WTC11 (cell line): ENCODE results near the gene PARM1. TPM values are rescaled to one million over a fixed set of nuclear protein-coding genes. Genes with fewer than 3 reads are reported as not detected.

ENCODE experiments used
- ATAC-seq: fragments of 200-7000 bp; cut with Tn5 transposase; 2 replicates; pipeline ENCODE4 v1.10.0; 2021; ENCODE audit warnings: mild to moderate bottlenecking, moderate library complexity
- CTCF ChIA-PET: fragments of 300-600 bp; sonication (Branson Sonifier 250); formaldehyde crosslinking; loops from one replicate; lab custom pipeline; 2021; ENCODE audit warnings: antibody characterized with exemption; lab: Charles Lee
- POLR2A ChIA-PET: fragments of 350-600 bp; sonication (Branson Sonifier 250); formaldehyde crosslinking; loops from one replicate; lab custom pipeline; 2021; ENCODE audit warnings: antibody characterized with exemption; lab: Charles Lee
- DNase-seq: peaks from one replicate; pipeline ENCODE4 v3.0.0; 2021; ENCODE audit warnings: low spot score
- H3K27ac Mint-ChIP-seq: 2 replicates; pipeline ENCODE4 v1.8.0; 2021; ENCODE audit warnings: mixed read lengths
- H3K27me3 Mint-ChIP-seq: 2 replicates; pipeline ENCODE4 v1.8.0; 2021; ENCODE audit warnings: low read depth, mild to moderate bottlenecking, moderate library complexity, mixed read lengths
- H3K36me3 Mint-ChIP-seq: 2 replicates; pipeline ENCODE4 v1.8.0; 2021; ENCODE audit warnings: mixed read lengths
- H3K4me1 Mint-ChIP-seq: 2 replicates; pipeline ENCODE4 v1.8.0; 2022; ENCODE audit warnings: mixed read lengths
- H3K4me3 Mint-ChIP-seq: 2 replicates; pipeline ENCODE4 v1.8.0; 2021; ENCODE audit warnings: mild to moderate bottlenecking, moderate library complexity, mixed read lengths
- H3K9me3 Mint-ChIP-seq: 2 replicates; pipeline ENCODE4 v1.8.0; 2021; ENCODE audit warnings: mixed read lengths
- ATF3 ChIP-seq: sonication (generic); formaldehyde crosslinking; conservative IDR thresholded peaks from 2 replicates; pipeline ENCODE4 v1.8.1; 2022; ENCODE audit warnings: mild to moderate bottlenecking, missing genetic modification reagents
- CBFB ChIP-seq: sonication (generic); formaldehyde crosslinking; IDR thresholded peaks from 2 replicates; pipeline ENCODE4 v1.8.1; 2022; ENCODE audit warnings: mild to moderate bottlenecking, low read depth, missing genetic modification reagents
- EMX1 ChIP-seq: fragments of 250-450 bp; sonication (Bioruptor Pico); IDR thresholded peaks from 2 replicates; pipeline ENCODE4 v1.8.0; 2021; ENCODE audit warnings: mild to moderate bottlenecking
- GABPB1 ChIP-seq: sonication (generic); formaldehyde crosslinking; IDR thresholded peaks from 2 replicates; pipeline ENCODE4 v1.8.1; 2023; ENCODE audit warnings: mild to moderate bottlenecking, missing genetic modification reagents
- GTF2I ChIP-seq: fragments of 250-450 bp; sonication (Bioruptor Pico); conservative IDR thresholded peaks from 2 replicates; pipeline ENCODE4 v1.4.0; 2021; ENCODE audit warnings: mild to moderate bottlenecking
- IRF2 ChIP-seq: sonication (generic); formaldehyde crosslinking; IDR thresholded peaks from 2 replicates; pipeline ENCODE4 v1.8.0; 2022; ENCODE audit warnings: low read depth, missing genetic modification reagents, borderline replicate concordance
- JAZF1 ChIP-seq: fragments of 250-450 bp; sonication (Bioruptor Pico); IDR thresholded peaks from 2 replicates; pipeline ENCODE4 v1.9.0; 2021; ENCODE audit warnings: moderate library complexity, mild to moderate bottlenecking, inconsistent platforms
- NFE2L1 ChIP-seq: sonication (generic); formaldehyde crosslinking; IDR thresholded peaks from 2 replicates; pipeline ENCODE4 v1.8.1; 2023; ENCODE audit warnings: missing genetic modification reagents
- NR2C2 ChIP-seq: sonication (generic); formaldehyde crosslinking; IDR thresholded peaks from 2 replicates; pipeline ENCODE4 v1.8.0; 2022; ENCODE audit warnings: mild to moderate bottlenecking, missing genetic modification reagents
- NR3C1 ChIP-seq: sonication (generic); formaldehyde crosslinking; conservative IDR thresholded peaks from 2 replicates; pipeline ENCODE4 v1.8.1; 2023; ENCODE audit warnings: low read depth, mild to moderate bottlenecking, missing genetic modification reagents
- PRRX2 ChIP-seq: fragments of 250-450 bp; sonication (Bioruptor Pico); IDR thresholded peaks from 2 replicates; pipeline ENCODE4 v1.8.0; 2021; ENCODE audit warnings: mild to moderate bottlenecking
- RELA ChIP-seq: sonication (generic); formaldehyde crosslinking; IDR thresholded peaks from 2 replicates; pipeline ENCODE4 v1.8.1; 2022; ENCODE audit warnings: missing genetic modification reagents, mild to moderate bottlenecking, borderline replicate concordance
- SMAD3 ChIP-seq: sonication (generic); formaldehyde crosslinking; IDR thresholded peaks from 2 replicates; pipeline ENCODE4 v1.8.0; 2022; ENCODE audit warnings: missing genetic modification reagents, mild to moderate bottlenecking, borderline replicate concordance
- TEAD1 ChIP-seq: sonication (generic); formaldehyde crosslinking; IDR thresholded peaks from 2 replicates; pipeline ENCODE4 v1.8.0; 2022; ENCODE audit warnings: mild to moderate bottlenecking, missing genetic modification reagents
- ZBTB21 ChIP-seq: sonication (generic); formaldehyde crosslinking; IDR thresholded peaks from 2 replicates; pipeline ENCODE4 v1.8.1; 2023; ENCODE audit warnings: mild to moderate bottlenecking, missing genetic modification reagents, borderline replicate concordance
- ZNF232 ChIP-seq: sonication (generic); formaldehyde crosslinking; IDR thresholded peaks from 2 replicates; pipeline ENCODE4 v1.8.0; 2022; ENCODE audit warnings: mild to moderate bottlenecking, missing genetic modification reagents
- ZNF263 ChIP-seq: sonication (generic); formaldehyde crosslinking; IDR thresholded peaks from 2 replicates; pipeline ENCODE4 v1.8.1; 2022; ENCODE audit warnings: low read depth, mild to moderate bottlenecking, moderate library complexity, missing genetic modification reagents
- total RNA-seq: library from RNA; stranded (reverse); gene quantifications from 3 replicates; pipeline ENCODE4 v1.2.3, GENCODE V29; 2021
- TF ChIP-seq, protein P1 (sequence below): sonication (generic); formaldehyde crosslinking; IDR thresholded peaks from 2 replicates; pipeline ENCODE4 v1.8.1; 2023; ENCODE audit warnings: mild to moderate bottlenecking, missing genetic modification reagents, moderate library complexity
- TF ChIP-seq, protein P2 (sequence below): sonication (generic); formaldehyde crosslinking; IDR thresholded peaks from 2 replicates; pipeline ENCODE4 v1.8.1; 2023; ENCODE audit warnings: mild to moderate bottlenecking, moderate library complexity, missing genetic modification reagents
- TF ChIP-seq, protein P3 (sequence below): sonication (generic); formaldehyde crosslinking; IDR thresholded peaks from 2 replicates; pipeline ENCODE4 v1.8.1; 2022; ENCODE audit warnings: missing genetic modification reagents, borderline replicate concordance
- TF ChIP-seq, protein P4 (sequence below): sonication (generic); formaldehyde crosslinking; IDR thresholded peaks from 2 replicates; pipeline ENCODE4 v1.8.0; 2022; ENCODE audit warnings: mild to moderate bottlenecking, missing genetic modification reagents

PARM1 gene
- total RNA-seq, 1 experiment from 2014 or later, result 6.3 TPM

DNA sequence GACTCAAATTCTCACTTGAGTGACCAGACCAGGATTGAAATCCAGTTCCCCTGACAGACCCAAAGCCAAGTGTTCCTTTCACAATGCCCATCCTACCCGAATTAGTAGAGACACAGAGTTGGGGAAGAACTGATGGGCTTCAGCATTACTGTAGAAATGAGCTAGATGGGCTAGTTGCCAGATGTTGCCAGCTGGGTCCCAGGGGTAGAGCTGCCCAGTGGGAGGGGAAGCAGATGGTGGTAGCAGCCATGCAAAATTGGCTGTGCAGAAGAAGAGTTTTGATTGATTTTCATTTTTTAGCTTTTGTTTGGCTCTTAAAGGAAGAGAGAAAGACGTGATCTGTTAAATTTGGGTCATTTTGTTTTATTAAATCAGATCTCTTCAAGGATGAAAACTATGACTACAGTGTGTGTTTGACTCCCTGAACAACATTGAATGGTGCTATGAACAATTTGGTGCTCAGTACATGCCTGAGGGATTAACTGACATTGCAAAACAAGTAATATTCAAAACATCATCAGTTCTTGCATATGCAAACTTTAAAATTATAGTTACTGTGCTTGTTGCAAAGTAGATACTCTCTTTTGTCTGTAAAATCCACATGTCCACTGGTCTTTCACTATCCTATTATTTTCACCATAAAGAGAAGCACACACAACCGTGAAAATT is 86.0 kb downstream of the PARM1 start:
- Mint-ChIP-seq H3K4me1 (no peaks in the 10 kb centered on the region), H3K4me3 (no peak overlapping the region), H3K9me3 (no peaks in the 10 kb centered on the region), H3K27me3 (no peaks in the 10 kb centered on the region), H3K36me3 (no peaks in the 10 kb centered on the region), H3K27ac (no peak overlapping the region)
- TF ChIP-seq GTF2I (CRISPR knock-in tag) (no peak), IRF2 (CRISPR knock-in tag) (no peak)
- ATAC-seq (no peak), DNase-seq (no peak)
- ChIA-PET CTCF (no interaction called here), POLR2A (no interaction called here)

GRCh38 chr4:75025431-75025830 is 92.5 kb downstream of the PARM1 start:
- H3K27ac Mint-ChIP-seq, result no peak overlapping the region
- no peak overlapping the region for H3K4me3 Mint-ChIP-seq
- H3K9me3 Mint-ChIP-seq, result no peaks in the 10 kb centered on the region
- TF ChIP-seq ZBTB21 (CRISPR knock-in tag) (no peak), EMX1 (CRISPR knock-in tag) (no peak), GABPB1 (CRISPR knock-in tag) (no peak), NFE2L1 (CRISPR knock-in tag) (no peak), NR3C1 (CRISPR knock-in tag) (no peak), PRRX2 (CRISPR knock-in tag) (no peak), RELA (no peak)
- TF ChIP-seq, protein P1, sequence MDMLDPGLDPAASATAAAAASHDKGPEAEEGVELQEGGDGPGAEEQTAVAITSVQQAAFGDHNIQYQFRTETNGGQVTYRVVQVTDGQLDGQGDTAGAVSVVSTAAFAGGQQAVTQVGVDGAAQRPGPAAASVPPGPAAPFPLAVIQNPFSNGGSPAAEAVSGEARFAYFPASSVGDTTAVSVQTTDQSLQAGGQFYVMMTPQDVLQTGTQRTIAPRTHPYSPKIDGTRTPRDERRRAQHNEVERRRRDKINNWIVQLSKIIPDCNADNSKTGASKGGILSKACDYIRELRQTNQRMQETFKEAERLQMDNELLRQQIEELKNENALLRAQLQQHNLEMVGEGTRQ, result no peak
- TF ChIP-seq, all 79 proteins: peak for 0
- ATAC-seq (no peak), DNase-seq (no peak)
- Mint-ChIP-seq H3K36me3 (no peaks in the 10 kb centered on the region), H3K4me1 (peaks cover 10% of the 10 kb centered on the region), H3K27me3 (no peaks in the 10 kb centered on the region)
- ChIA-PET POLR2A (no interaction called here), CTCF (no interaction called here)

DNA sequence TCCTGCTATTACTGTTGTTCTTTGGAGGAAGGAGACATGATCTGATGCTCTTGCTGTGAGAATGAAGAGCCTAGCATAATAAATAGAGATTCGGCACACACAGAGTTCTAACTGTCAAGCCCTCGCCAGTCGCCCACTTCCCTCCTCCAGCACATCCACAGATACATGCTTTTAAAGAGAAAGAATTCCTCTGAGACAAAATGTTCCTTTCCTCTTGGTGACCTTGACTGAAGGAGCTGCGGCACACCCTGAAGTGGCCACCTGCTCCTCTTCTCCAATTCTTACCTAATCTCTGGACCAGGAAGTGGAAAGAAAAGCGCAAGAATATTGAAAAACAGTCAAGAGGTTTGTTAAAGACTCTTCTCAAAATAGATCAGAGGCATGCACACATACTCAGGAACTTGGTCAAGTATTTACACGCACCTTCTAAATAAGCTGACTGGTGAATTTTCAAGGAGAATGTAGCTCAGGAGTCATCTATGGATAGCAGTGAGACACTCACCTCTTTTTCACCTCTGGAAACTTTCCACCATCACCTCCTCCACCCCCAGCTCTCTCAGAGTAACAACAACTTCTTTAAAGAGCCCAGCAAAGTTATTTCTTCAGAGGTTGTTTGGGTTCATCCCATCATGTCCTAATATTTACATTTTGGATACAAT is 95.4 kb downstream of the PARM1 start:
- Mint-ChIP-seq H3K27me3 (no peaks in the 10 kb centered on the region; the same call in 1 of the 2 replicates), H3K4me1 (peaks cover 10% of the 10 kb centered on the region), H3K36me3 (no peaks in the 10 kb centered on the region), H3K9me3 (no peaks in the 10 kb centered on the region), H3K4me3 (no peak overlapping the region), H3K27ac (no peak overlapping the region)
- DNase-seq (no peak), ATAC-seq (no peak)
- no peak for TF ChIP-seq CBFB (CRISPR knock-in tag)
- ChIA-PET CTCF (no interaction called here), POLR2A (no interaction called here)

DNA sequence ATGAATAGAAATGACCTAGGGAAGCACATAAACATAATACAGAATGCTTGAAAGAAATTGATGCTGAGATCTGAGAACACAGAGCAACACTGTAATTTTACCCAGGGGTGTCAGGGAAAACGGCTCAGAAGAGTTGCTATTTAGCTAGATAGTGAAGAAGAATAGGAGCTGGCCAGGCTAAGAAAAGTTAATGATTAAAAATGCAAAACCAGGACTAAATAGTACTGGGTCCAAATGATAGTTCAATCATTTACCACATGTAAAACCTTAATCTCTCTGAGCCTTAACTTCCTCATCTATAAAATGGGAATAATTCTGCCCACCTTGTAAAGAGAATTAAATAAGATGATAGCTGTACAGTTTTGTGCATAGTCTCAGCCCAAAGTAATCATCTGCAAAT is 97.1 kb downstream of the PARM1 start:
- CTCF ChIA-PET, result no interaction called here
- POLR2A ChIA-PET, result no interaction called here
- no peak for DNase-seq
- Mint-ChIP-seq H3K4me3 (no peak overlapping the region), H3K9me3 (no peaks in the 10 kb centered on the region), H3K4me1 (peaks cover 10% of the 10 kb centered on the region), H3K27ac (no peak overlapping the region), H3K36me3 (no peaks in the 10 kb centered on the region), H3K27me3 (no peaks in the 10 kb centered on the region; the same call in 1 of the 2 replicates)
- ATAC-seq, result no peak
- TF ChIP-seq JAZF1 (CRISPR knock-in tag), result no peak
- no peak for TF ChIP-seq ATF3 (CRISPR knock-in tag)
- TF ChIP-seq SMAD3 (CRISPR knock-in tag), result no peak

DNA sequence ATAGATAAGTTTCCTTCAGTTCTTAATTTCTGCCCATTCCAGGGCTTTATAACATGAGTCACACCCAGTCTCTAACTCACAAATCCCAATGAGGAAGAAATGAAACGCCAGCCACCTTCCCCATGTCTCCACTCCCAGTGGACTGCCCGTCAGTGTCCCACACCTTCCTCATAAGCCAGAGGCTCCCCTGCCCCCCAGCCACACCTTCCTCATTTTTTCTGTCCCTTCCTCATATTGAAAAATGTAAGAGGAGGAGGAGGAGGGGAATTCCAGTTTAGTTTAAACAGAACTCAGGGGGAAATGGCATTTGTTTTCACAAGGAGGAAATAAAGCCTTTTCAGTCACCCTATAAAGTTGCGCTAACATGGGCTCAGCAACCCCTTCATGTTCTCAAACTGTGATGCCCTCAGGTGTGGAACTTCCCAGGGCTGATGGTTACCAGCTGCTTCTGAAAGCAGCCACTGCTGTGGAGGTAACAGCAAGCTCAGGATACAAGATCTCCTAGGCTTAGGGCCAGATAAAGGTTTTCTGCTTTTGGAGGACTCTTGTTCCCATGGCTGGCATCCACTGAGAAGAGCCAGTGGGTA is 97.8 kb downstream of the PARM1 start:
- H3K36me3 Mint-ChIP-seq, result no peaks in the 10 kb centered on the region
- no peaks in the 10 kb centered on the region; the same call in 1 of the 2 replicates for H3K27me3 Mint-ChIP-seq
- H3K27ac Mint-ChIP-seq, result no peak overlapping the region
- DNase-seq, result no peak
- POLR2A ChIA-PET, result no interaction called here
- ATAC-seq, result no peak
- no peak overlapping the region for H3K4me3 Mint-ChIP-seq
- CTCF ChIA-PET, result no interaction called here
- H3K9me3 Mint-ChIP-seq, result no peaks in the 10 kb centered on the region
- peaks cover 10% of the 10 kb centered on the region for H3K4me1 Mint-ChIP-seq
- no peak for TF ChIP-seq NR2C2 (CRISPR knock-in tag)
- TF ChIP-seq TEAD1 (CRISPR knock-in tag), result no peak
- TF ChIP-seq, protein P2, sequence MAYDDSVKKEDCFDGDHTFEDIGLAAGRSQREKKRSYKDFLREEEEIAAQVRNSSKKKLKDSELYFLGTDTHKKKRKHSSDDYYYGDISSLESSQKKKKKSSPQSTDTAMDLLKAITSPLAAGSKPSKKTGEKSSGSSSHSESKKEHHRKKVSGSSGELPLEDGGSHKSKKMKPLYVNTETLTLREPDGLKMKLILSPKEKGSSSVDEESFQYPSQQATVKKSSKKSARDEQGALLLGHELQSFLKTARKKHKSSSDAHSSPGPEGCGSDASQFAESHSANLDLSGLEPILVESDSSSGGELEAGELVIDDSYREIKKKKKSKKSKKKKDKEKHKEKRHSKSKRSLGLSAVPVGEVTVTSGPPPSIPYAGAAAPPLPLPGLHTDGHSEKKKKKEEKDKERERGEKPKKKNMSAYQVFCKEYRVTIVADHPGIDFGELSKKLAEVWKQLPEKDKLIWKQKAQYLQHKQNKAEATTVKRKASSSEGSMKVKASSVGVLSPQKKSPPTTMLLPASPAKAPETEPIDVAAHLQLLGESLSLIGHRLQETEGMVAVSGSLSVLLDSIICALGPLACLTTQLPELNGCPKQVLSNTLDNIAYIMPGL (CRISPR knock-in tag), result no peak
- TF ChIP-seq, protein P3, sequence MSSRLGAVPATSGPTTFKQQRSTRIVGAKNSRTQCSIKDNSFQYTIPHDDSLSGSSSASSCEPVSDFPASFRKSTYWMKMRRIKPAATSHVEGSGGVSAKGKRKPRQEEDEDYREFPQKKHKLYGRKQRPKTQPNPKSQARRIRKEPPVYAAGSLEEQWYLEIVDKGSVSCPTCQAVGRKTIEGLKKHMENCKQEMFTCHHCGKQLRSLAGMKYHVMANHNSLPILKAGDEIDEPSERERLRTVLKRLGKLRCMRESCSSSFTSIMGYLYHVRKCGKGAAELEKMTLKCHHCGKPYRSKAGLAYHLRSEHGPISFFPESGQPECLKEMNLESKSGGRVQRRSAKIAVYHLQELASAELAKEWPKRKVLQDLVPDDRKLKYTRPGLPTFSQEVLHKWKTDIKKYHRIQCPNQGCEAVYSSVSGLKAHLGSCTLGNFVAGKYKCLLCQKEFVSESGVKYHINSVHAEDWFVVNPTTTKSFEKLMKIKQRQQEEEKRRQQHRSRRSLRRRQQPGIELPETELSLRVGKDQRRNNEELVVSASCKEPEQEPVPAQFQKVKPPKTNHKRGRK, result no peak
- no peak for TF ChIP-seq ZNF263 (CRISPR knock-in tag)
- TF ChIP-seq, protein P4, sequence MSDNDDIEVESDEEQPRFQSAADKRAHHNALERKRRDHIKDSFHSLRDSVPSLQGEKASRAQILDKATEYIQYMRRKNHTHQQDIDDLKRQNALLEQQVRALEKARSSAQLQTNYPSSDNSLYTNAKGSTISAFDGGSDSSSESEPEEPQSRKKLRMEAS (CRISPR knock-in tag), result no peak
- TF ChIP-seq ZNF232 (CRISPR knock-in tag), result no peak
